C4-2B (cell line): ENCODE data around the gene GOLGA1.

Experiments
- ZFX ChIP-seq: fragments of 450-650 bp; IDR thresholded peaks from 2 replicates; pipeline ENCODE4 v1.6.1; 2017
- TF ChIP-seq, protein P1 (sequence below): fragments of 450-650 bp; conservative IDR thresholded peaks from 2 replicates; pipeline ENCODE4 v1.5.1; 2017; ENCODE audit warnings: mild to moderate bottlenecking

DNA sequence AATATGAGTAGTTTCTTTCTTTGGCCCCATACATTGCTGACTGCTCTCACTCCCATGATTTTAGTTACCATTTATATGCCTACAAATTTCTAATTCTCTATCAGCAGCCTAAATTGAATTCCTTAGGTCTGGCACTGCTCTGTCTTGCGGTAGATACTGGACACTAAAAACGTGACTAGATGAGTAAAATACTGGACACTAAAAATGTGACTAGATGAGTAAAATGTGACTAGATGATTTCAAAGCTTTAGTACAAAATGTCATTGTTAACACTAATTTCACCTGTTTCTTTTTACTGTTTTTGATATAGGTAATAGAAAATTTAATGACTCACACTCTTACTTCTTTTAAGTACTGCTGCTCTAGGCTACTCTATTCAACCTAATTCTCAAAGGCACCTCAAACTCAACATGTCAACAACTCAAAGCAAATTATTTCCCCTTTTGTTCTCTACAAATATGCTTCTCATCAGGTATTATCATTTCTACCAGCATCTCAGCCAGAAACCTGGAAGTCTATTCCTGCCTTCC lies 31.4 kb upstream of the GOLGA1 start:
- TF ChIP-seq, protein P1, sequence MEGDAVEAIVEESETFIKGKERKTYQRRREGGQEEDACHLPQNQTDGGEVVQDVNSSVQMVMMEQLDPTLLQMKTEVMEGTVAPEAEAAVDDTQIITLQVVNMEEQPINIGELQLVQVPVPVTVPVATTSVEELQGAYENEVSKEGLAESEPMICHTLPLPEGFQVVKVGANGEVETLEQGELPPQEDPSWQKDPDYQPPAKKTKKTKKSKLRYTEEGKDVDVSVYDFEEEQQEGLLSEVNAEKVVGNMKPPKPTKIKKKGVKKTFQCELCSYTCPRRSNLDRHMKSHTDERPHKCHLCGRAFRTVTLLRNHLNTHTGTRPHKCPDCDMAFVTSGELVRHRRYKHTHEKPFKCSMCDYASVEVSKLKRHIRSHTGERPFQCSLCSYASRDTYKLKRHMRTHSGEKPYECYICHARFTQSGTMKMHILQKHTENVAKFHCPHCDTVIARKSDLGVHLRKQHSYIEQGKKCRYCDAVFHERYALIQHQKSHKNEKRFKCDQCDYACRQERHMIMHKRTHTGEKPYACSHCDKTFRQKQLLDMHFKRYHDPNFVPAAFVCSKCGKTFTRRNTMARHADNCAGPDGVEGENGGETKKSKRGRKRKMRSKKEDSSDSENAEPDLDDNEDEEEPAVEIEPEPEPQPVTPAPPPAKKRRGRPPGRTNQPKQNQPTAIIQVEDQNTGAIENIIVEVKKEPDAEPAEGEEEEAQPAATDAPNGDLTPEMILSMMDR, result no peak
- no peak for TF ChIP-seq ZFX
